ENCODE measurements around the gene H2BK1. TPM values are rescaled to one million over a fixed set of nuclear protein-coding genes. Genes with fewer than 3 reads are reported as not detected.

Gene H2BK1
- total RNA-seq, 2 donors from 2014 or later = 3.0 TPM; not detected in 1

GRCh38 chr7:151176401-151176800 is 33.9 kb downstream of the H2BK1 start:
- Histone ChIP-seq H3K27ac (no peak overlapping the region), H3K4me1 (replicated peaks) (no peaks in the 10 kb centered on the region), H3K4me3 (no peak overlapping the region), H3K9me3 (no peaks in the 10 kb centered on the region), H3K36me3 (no peaks in the 10 kb centered on the region), H3K27me3 (replicated peaks; ENCODE audit: insufficient read depth) (no peaks in the 10 kb centered on the region)
- DNase-seq (ENCODE audit: low spot score) = no peak
- 89% methylated on average over 9 of the region's 9 CpGs for WGBS
- TF ChIP-seq CTCF (IDR thresholded peaks at IDR 0.05) (no peak), POLR2A (IDR thresholded peaks at IDR 0.05) (no peak)
- intact Hi-C loops (cut with DNase I) = loop anchor here (5.0 kb wide), 1 partner anchor 126 kb away; no protein-coding TSS in a partner anchor

GRCh38 chr7:151175793-151176311 is 34.4 kb downstream of the H2BK1 start:
- H3K4me1 ChIP-seq (replicated peaks) = no peaks in the 10 kb centered on the region
- DNase-seq (ENCODE audit: low spot score) = no peak
- no peak overlapping the region for H3K4me3 ChIP-seq
- WGBS = 70% methylated on average over 23 of the region's 23 CpGs
- no peak overlapping the region for H3K27ac ChIP-seq
- no peak for TF ChIP-seq CTCF (IDR thresholded peaks at IDR 0.05)
- TF ChIP-seq POLR2AphosphoS5 (IDR thresholded peaks at IDR 0.05) = no peak
- no peak for TF ChIP-seq POLR2A (IDR thresholded peaks at IDR 0.05)
- intact Hi-C loops (cut with DNase I) = loop anchor here (5.0 kb wide), 1 partner anchor 126 kb away; no protein-coding TSS in a partner anchor
- no peaks in the 10 kb centered on the region for H3K27me3 ChIP-seq (replicated peaks; ENCODE audit: insufficient read depth)
- H3K9me3 ChIP-seq = no peaks in the 10 kb centered on the region
- no peaks in the 10 kb centered on the region for H3K36me3 ChIP-seq

- Histone ChIP-seq H3K4me1 (replicated peaks) (no peaks in the 10 kb centered on the region), H3K36me3 (no peaks in the 10 kb centered on the region), H3K9me3 (no peaks in the 10 kb centered on the region), H3K27me3 (replicated peaks; ENCODE audit: insufficient read depth) (no peaks in the 10 kb centered on the region), H3K27ac (no peak overlapping the region), H3K4me3 (no peak overlapping the region)
- DNase-seq (ENCODE audit: low spot score) = no peak
- intact Hi-C loops (cut with DNase I) = loop anchor here (5.0 kb wide), 1 partner anchor 127 kb away; no protein-coding TSS in a partner anchor
- TF ChIP-seq POLR2A (IDR thresholded peaks at IDR 0.05) (no peak), POLR2AphosphoS5 (IDR thresholded peaks at IDR 0.05) (no peak), CTCF (IDR thresholded peaks at IDR 0.05) (no peak)
- 80% methylated on average over 16 of the region's 16 CpGs for WGBS
These were observed 35.1 kb downstream of the H2BK1 start for GRCh38 chr7:151175047-151175792.

GRCh38 chr7:151174246-151175046 is 35.8 kb downstream of the H2BK1 start:
- Histone ChIP-seq H3K36me3 (no peaks in the 10 kb centered on the region), H3K4me3 (no peak overlapping the region), H3K27me3 (replicated peaks; ENCODE audit: insufficient read depth) (no peaks in the 10 kb centered on the region), H3K9me3 (no peaks in the 10 kb centered on the region), H3K27ac (no peak overlapping the region), H3K4me1 (replicated peaks) (no peaks in the 10 kb centered on the region)
- TF ChIP-seq POLR2AphosphoS5 (IDR thresholded peaks at IDR 0.05) (no peak), POLR2A (IDR thresholded peaks at IDR 0.05) (no peak), CTCF (IDR thresholded peaks at IDR 0.05) (no peak)
- WGBS = 50% methylated on average over 61 of the region's 77 CpGs
- intact Hi-C loops (cut with DNase I) = loop anchor here (5.0 kb wide), 1 partner anchor 128 kb away; no protein-coding TSS in a partner anchor
- DNase-seq (ENCODE audit: low spot score) = no peak
